NT2/D1 (cell line): ENCODE measurements around the gene MAP2K5.

ENCODE experiments used
- DNase-seq: peaks from one replicate; pipeline ENCODE4 v3.0.0-alpha.2; 2011; ENCODE audit warnings: low read depth, low spot score
- H3K27me3 ChIP-seq: 2 replicates; pipeline ENCODE4 v1.6.0; 2011; ENCODE audit warnings: mild to moderate bottlenecking; ENCODE audit not compliant: insufficient read length, insufficient read depth
- H3K36me3 ChIP-seq: 2 replicates; pipeline ENCODE4 v1.6.1; 2011; ENCODE audit warnings: mild to moderate bottlenecking, low read length, mixed read lengths; ENCODE audit not compliant: insufficient read depth, insufficient read length
- H3K4me1 ChIP-seq: 2 replicates; pipeline ENCODE4 v1.5.1; 2011; ENCODE audit not compliant: insufficient read depth, insufficient read length
- H3K4me3 ChIP-seq: 2 replicates; pipeline ENCODE4 v1.5.1; 2011; ENCODE audit warnings: low read depth; ENCODE audit not compliant: insufficient read length
- H3K9ac ChIP-seq: 2 replicates; pipeline ENCODE4 v1.6.0; 2011; ENCODE audit warnings: low read depth; ENCODE audit not compliant: insufficient read length
- H3K9me3 ChIP-seq: 2 replicates; pipeline ENCODE4 v1.5.1; 2011; ENCODE audit warnings: mild to moderate bottlenecking, low read length; ENCODE audit not compliant: insufficient read depth
- SUZ12 ChIP-seq: IDR thresholded peaks from 2 replicates; pipeline ENCODE4 v1.6.1; 2011; ENCODE audit not compliant: insufficient read length, insufficient read depth; ENCODE audit errors: extremely low read depth
- YY1 ChIP-seq: IDR thresholded peaks from 2 replicates; pipeline ENCODE4 v1.6.1; 2011; ENCODE audit not compliant: insufficient read length, insufficient read depth
- ZNF274 ChIP-seq: IDR thresholded peaks from 2 replicates; pipeline ENCODE4 v1.6.1; 2011; ENCODE audit warnings: mild to moderate bottlenecking, low read depth, low read length

MAP2K5 gene

DNA sequence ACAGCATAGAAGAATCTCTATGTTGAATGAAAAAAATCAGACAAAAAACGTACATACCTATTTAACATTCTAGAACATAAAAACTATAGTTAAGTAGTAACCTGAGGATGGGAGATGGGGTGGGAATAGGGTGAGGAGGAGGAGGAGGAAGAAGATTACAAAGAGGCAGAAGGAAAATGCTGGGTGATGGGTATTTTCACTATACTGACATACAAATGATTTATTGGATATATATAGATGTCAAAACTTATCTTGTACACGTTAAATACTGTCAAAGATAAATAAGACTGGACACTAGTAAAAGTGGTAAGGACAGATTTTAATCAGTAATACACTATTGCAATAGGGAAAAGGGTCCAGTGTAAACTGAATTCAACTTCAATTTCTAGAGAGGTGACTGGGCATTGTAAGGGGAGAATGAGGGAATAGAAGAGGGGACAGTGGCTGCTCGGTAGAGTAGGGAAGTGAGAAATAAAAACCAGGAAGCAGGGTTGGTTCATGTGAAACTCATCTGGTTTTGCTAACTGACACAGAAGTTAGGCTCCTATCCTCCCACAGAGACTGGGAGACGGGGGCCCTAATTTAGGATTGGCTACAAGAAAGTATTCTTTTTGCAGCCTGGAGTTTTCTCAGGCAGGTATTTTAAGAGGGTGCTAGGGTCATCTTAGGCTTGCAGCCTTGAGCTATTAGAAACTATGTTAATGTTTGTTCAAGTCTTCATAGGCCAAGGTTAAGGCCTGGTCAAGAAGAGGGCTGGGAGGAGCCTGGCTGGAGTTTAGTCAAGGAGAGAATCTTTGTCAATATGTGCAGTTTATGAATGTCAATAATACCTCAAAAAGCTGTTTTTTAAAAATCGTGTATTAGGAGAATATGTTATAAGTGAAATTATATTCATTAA, 36.6 kb upstream of the MAP2K5 start:
- no peak overlapping the region for H3K4me3 ChIP-seq
- H3K27me3 ChIP-seq: no peaks in the 10 kb centered on the region
- TF ChIP-seq YY1 (no peak), ZNF274 (no peak), SUZ12 (no peak)
- no peak for DNase-seq
- H3K9ac ChIP-seq: no peak overlapping the region
- no peaks in the 10 kb centered on the region for H3K4me1 ChIP-seq
- H3K9me3 ChIP-seq: no peaks in the 10 kb centered on the region
- no peaks in the 10 kb centered on the region for H3K36me3 ChIP-seq

DNA sequence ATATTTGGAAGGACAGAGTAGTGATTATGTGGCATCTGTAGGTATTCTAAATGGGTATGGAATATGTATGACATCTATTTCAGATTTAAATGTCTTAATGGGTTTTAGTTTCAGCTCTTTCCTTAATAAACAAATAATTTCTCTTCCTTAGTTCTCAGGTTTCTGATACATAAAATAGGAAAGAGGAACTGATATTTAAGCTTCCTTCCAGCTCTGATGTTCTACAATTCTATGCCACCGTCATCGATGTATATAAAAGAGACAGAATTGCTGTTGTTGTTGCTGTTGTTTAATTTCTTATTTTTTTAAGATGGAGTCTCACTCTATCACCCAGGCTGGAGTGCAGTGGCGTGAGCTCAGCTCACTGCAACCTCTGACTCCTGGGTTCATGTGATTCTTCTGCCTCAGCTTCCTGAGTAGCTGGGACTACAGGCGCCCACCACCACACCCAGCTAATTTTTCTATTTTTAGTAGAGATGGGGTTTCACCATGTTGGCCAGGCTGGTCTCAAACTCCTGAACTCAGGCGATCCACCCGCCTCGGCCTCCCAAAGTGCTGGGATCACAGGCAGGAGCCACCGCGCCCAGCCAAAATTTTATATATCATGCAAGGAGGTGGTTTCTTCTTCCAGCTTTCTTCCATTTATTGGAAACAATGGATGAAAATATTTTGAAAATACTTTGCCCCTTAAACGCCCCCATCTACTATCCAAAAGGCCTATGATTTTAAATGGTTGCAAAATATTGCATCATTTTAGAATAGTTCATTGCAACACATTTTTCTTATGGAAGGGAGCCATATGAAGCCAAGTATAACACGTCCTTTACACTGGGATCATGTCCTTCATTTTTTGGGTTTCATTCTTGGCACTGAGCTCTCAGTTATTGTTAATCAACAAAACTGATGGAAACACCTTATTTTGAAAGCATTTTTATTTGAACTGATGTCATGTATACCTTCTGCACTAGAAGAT, 35.4 kb upstream of the MAP2K5 start:
- Histone ChIP-seq H3K9me3 (no peaks in the 10 kb centered on the region), H3K4me1 (no peaks in the 10 kb centered on the region), H3K9ac (no peak overlapping the region), H3K36me3 (no peaks in the 10 kb centered on the region), H3K4me3 (no peak overlapping the region), H3K27me3 (no peaks in the 10 kb centered on the region)
- TF ChIP-seq SUZ12 (no peak), ZNF274 (no peak), YY1 (no peak)
- DNase-seq: no peak

DNA sequence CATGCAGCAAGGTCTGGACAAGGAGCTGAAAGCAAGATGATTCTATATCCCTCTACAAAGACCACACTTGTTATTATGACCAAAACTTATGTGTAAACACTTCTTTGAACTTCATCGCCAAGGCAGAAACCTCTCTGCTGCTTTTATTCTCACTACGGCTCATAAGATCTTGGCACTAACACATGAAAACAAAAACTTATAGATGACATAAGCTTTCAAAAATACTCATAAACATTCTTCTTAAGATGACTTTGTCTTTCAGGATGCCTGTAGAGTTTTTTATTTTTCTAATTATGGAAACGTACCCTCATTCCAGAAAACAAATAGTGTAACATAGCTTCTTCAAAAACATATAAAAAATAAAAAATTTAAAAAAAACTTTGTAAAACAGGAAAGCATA, 34.1 kb upstream of the MAP2K5 start:
- H3K36me3 ChIP-seq: peaks cover 9% of the 10 kb centered on the region
- no peaks in the 10 kb centered on the region for H3K4me1 ChIP-seq
- H3K9me3 ChIP-seq: no peaks in the 10 kb centered on the region
- TF ChIP-seq ZNF274 (no peak), YY1 (no peak)
- no peak overlapping the region for H3K4me3 ChIP-seq
- H3K27me3 ChIP-seq: no peaks in the 10 kb centered on the region
- H3K9ac ChIP-seq: no peak overlapping the region
- DNase-seq: no peak

DNA sequence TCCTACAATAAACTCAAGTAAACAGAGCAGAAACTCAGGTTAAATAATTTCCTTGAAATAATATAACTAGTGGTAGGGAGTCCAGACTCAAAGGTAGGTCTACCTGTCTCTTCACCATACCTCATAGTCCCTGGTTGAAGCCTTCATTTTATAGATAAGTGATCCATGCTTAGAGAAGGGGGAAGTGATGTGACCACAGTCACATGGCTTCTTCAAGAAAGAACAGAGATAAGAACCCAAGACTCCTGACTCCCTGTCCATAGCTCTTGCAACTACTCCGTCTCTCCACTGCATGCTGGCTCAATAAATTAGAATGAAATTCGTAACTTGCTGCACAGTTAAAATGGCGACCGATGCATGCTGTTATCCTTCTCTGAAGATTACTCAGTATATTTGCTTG, 32.6 kb upstream of the MAP2K5 start:
- H3K27me3 ChIP-seq: no peaks in the 10 kb centered on the region
- H3K4me3 ChIP-seq: no peak overlapping the region
- no peak for DNase-seq
- TF ChIP-seq SUZ12: no peak
- TF ChIP-seq YY1: no peak
- no peak for TF ChIP-seq ZNF274
- H3K9ac ChIP-seq: no peak overlapping the region
- no peaks in the 10 kb centered on the region for H3K4me1 ChIP-seq
- H3K36me3 ChIP-seq: peaks cover 12% of the 10 kb centered on the region
- H3K9me3 ChIP-seq: no peaks in the 10 kb centered on the region

DNA sequence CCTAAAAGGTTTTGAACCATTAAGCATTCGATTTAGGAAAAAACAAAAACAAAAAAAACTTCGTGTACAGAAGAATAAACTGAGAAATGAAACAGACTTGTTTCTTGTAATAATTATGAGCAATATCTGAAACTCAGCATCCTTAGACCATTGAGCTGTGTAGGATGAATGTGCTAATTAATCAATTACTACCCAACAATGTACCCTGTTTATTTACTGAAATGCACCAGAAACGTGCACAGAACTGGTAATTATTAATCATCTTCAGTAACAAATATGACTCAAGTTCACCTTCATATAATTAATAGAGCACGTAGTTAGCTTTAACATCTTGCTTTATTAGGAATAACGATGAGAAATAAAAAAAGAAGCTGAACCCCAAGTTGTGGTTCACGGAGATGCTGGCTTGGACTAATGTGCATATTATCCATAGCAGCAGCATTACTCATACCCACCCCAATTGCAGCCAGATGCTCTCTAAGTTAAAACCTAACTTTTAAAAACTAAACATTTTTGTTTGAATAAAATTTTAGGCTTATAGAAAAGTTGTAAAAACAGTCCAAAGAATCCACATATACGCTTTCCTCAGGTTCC, 31.8 kb upstream of the MAP2K5 start:
- DNase-seq: no peak

DNA sequence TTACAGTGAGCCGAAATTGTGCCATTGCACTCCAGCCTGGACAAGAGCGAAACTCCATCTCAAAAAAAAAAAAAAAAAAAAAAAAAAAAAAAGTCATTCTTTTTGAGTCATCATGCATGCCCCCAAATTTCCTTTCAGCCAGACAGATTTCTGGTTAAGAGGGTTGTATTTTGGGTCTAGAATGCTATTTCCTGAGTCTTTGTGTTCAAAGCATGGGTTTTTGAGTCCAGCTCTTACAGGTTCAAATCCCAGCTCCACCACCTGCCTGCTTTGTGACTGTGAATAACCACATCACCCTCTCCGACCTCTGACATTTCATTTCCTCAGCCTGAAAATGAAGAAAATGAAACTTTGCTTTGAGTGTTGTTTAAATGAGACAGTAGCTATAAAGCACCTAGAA, 30.9 kb upstream of the MAP2K5 start:
- H3K4me3 ChIP-seq: no peak overlapping the region
- no peaks in the 10 kb centered on the region for H3K27me3 ChIP-seq
- no peak overlapping the region for H3K9ac ChIP-seq
- TF ChIP-seq YY1: no peak
- TF ChIP-seq SUZ12: no peak
- no peak for TF ChIP-seq ZNF274
- H3K36me3 ChIP-seq: peaks cover 13% of the 10 kb centered on the region
- no peaks in the 10 kb centered on the region for H3K9me3 ChIP-seq
- no peak for DNase-seq
- no peaks in the 10 kb centered on the region for H3K4me1 ChIP-seq

More for the DNA sequence above, 31.8 kb upstream of the MAP2K5 start:
- H3K27me3 ChIP-seq: no peaks in the 10 kb centered on the region
- H3K4me3 ChIP-seq: no peak overlapping the region
- TF ChIP-seq ZNF274: no peak
- TF ChIP-seq YY1: no peak
- TF ChIP-seq SUZ12: no peak
- H3K9me3 ChIP-seq: no peaks in the 10 kb centered on the region
- H3K9ac ChIP-seq: no peak overlapping the region
- no peaks in the 10 kb centered on the region for H3K4me1 ChIP-seq
- peaks cover 13% of the 10 kb centered on the region for H3K36me3 ChIP-seq
